Measurements from ENCODE around the gene CNOT1.
A peak's percentile ranks its signal among the peaks of the same experiment; 100 is the strongest.
"Not testable (repeated sequence)": the region's sequence is repeated elsewhere in the genome, so short reads cannot be mapped to it uniquely, and the experiment has no call there.

Gene CNOT1

DNA sequence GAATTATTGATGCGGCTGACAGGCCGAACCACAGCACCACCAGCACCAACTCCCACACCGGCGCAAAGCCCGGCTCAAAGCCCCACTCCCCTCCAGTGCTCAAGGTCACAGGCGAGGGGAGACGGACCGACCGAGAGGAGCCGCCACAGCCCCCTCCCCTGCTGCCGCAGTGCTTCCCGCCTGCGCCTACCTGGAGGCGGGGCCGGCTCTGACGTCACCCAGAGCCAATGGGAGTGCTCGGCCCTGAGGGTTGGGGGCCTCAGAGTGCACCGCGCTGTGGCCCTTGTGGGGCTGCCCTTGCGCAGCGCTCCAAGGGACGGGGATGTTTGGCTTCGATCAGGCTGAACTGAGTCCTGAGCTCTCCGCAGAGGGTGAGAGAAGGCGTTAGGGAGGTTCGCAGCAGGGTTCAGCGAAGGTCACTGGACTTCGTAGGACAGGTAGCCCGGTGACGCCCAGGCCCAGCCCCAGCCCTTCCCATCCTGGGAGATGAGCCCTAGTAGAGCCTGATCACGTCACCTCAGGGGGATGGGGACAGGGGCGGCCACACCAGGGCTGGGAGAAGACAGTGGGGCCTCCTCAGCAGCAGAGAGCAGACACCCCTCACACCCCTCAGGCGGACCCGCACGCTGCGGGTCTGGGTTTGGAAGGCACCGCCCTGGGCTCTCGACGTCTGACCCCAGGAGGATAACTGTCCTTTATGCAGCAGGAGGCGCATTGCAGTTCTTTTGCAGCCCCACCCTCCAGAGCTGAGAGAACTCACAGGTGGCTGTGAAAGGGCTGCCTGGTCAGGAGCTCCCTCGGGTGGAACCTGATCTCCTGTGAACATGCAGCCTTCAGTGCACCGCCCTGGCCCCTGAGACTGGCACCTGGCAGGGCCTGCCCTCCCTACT lies 128.1 kb downstream of the CNOT1 start:
- no peak for DNase-seq

DNA sequence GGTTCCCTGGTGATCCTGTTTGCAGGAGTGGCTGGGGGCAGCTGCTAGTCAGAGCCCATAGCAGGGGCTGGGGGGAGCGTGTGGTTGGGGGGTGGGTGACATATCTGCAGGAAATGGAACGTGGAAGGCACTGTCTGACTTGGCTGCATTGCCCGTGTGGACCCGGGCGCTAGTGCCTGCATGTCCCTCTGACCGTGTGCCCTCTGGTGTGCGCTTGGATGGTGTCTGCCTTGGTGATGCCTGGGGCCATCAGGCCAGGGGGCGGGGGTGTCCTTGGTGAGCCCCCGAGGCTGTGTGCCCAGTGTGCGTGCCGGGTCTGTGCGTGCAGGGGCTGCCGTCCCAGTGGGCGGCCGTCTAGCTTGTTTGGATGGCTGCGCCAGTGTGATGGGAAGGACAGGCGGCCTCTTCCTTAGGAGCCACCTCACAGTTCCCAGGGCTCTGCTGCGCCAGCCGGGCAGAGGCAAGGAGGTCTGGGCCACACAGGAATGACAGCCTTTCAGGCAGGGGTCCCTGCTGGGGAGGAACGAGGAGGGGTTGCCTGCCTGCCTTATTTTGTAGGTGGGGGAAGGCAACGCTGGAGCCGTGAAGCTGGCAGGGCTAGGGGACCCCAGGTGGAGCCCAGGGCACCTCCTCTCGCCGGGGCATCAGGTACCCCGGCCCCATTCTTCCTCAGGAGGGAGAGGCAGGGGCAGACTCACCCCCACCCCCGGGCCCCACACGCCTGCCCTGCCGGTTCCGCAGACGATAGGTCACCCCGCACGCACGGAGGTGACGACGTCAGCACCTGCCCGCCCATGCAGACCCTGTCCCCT lies 129.0 kb downstream of the CNOT1 start:
- no peak for DNase-seq

DNA sequence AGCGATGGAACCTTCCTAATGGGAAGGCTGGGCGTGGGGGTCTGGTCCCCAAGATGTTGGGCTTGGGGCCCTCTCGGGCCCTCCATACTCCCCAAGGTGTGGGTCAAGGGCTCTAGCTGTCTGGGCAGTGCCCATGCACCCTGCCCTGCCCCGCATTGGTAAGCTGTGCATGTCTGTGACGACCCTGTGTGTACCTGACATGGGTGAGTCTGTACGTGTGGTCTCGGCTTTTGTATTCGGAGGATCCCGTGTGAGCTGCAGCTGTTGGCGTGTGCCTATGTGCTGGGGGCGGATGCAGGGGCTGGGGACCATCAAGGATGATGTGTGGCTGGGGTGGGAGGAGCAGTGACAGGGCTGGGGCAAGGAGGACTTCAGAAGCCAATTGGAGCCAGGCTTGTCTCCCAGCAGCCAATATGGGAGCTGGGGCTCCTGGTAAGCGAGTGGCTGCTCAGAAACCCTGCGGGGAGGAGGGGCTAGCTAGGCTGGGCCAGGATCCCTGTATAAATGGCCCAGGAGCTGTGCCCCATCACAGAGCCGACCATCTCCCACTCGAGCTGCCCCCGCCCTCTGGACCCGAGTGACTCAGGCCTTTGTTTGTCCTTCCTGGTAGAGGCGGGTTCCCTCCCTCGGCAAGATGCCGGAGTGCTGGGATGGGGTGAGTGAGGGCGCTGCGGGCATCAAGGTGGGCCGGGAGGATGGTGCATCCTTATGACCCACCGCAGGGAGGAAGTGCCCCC lies 129.8 kb downstream of the CNOT1 start, which contains the start of gene NDRG4:
Gene NDRG4, plus strand, starts transcription at position 529 of the 737 bp plus-strand sequence. Its CDS starts 106 bp downstream, at position 635.
- peak; percentile 63 for DNase-seq

DNA sequence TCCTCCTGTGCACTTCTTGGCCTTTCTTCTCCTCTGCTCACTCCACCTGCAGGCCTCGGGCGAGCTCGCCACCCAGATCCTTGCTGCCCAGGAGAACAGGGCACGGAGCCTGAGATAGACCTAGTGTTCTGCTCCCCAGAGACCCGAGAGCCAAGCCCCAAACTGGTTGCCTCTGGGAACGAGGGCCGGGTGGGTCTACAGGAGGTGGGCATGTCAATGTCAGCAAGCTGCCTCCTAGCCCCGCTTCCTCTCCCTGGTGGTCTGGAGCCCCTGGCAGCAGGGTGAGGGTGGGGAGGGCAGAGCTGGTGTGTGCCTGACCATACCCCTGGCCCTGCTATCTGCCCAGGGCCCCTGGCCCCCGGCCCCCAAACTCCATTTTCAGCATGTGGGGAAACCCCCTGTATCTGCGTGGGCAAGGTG lies 130.5 kb downstream of the CNOT1 start:
- DNase-seq, result no peak

DNA sequence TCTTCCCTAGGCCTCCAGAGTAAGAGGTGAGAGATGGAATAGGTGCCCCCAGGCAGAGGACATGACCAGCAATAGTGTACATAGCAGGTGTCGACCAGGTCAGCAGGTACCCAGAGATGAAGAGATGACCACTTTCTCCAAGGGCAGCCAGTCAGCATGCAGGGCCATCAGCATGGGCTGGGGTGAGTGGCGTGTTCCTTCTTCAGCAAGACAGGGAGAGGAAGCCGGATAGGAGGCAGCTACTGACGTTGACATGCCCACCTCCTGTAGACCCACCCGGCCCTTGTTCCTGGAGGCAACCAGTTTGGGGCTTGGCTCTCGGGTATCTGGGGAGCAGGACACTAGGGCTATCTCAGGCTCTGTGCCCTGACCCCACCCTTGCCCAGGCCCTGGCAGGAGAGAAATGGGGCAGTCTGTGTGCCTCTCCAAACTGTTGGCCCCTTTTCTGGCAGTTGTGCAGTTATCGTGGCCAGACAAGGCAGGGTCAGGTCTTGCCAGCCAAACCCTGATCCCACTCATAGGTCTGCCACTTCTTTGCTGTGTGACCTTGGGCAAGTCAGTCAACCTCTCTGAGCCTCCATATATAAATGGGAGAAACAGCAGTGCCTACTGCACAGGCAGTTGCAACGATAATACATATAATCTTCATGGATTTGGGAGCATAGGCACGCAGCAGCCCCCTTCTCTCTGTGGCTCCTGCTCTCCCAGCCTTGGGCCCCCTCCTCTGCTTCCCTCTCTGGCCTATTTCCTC lies 131.1 kb downstream of the CNOT1 start:
- no peak for DNase-seq

DNA sequence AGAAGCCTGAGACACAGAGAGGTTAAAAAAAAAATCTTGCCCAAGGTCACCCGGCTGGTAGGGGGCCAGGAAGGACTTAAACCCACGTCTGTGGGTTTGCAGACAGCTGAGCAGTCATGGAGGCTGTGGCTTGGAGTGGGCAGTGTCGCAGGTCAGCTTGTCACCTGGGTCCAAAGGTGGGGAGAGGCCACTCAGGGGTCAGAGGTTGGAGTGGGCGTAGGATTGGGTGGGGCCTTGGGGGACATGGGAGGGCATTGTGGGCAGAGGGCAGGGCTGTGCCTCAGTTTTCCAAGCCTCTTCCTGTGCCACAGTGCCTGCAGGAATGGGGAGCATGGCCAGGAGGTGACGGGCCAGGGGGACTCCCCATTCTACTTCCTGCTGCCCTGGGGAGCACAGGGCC lies 131.7 kb downstream of the CNOT1 start:
- DNase-seq, result no peak

DNA sequence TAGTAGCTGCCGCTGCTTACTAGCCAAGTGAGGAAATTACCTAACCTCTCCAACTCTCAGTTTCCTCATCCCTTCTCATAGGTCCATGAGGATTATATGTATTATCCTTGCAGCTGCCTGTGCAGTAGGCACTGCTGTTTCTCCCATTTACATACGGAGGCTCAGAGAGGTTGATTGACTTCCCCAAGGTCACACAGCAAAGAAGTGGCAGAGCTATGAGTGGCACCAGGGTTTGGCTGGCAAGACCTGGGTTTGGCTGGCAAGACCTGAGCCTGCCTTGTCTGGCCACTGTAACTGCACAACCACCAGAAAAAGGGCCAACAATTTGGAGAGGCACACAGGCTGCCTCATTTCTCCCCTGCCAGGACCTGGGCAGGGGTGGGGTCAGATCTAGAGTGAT lies 132.2 kb downstream of the CNOT1 start:
- no peak for DNase-seq

DNA sequence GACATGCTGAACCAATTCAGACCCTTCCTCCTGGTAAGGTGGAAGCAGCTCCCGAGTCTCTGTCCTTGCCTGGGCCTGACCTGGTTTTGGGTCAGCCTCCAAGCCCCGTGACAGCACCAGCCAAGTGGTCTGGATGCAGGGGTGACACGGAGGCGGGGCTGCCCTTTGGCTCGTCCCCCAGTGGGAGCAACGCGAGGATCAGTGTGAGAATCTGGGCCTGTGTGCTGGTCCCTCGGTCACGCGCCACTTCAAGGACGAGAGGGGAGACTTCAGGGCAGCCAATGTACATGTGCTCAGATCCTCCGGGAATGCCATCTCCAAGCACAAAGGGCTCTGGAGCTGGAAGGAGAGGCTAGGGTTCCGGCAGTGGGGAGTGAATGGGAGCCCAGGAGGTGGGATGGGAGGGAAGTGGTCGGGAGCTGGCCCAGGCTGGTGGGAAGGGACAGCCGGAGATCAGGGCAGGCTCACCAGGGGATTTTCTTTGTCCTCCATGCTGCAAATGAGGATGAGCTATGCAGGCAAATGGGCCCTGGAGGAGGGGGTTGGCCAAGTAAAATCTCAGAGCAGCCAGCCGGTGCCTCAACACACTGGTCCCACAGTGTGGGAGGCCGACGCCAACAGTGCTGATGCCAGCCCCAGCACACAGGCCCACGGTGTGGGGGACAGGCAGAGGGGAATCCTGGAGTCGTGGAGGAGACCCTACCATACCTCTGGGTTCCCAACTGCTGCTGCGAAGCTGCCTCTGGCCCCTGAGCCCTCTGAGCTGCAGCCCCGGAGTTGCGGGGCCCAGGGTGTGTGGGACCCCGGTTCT lies 133.9 kb downstream of the CNOT1 start:
- DNase-seq, result no peak

DNA sequence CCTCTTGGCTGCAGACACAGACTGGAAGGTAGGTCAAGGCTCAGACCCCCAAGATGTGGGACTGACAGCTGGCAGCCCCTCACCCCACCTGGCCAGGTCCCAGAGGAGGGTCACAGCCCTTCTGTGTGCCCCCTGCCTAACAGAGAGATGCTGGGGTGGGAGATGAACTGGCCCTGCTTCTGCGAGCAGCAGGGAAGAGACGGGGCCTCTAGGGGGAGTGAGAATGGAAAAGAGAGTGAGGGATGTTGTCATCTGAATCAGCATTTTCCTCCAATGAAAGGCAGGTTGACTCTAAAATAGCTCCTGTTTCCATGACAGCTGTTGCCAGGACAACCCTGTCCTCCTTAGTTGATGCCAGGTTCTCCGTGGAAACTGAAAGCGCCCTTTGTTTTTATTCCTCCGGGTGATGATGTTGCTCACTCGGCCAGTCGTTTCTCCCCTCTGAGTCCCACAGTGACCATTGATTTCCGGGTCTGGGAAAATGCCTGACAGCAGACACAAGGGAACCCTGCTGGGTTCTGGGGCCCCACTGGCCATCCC lies 134.6 kb downstream of the CNOT1 start:
- peak; percentile 85 for DNase-seq

DNA sequence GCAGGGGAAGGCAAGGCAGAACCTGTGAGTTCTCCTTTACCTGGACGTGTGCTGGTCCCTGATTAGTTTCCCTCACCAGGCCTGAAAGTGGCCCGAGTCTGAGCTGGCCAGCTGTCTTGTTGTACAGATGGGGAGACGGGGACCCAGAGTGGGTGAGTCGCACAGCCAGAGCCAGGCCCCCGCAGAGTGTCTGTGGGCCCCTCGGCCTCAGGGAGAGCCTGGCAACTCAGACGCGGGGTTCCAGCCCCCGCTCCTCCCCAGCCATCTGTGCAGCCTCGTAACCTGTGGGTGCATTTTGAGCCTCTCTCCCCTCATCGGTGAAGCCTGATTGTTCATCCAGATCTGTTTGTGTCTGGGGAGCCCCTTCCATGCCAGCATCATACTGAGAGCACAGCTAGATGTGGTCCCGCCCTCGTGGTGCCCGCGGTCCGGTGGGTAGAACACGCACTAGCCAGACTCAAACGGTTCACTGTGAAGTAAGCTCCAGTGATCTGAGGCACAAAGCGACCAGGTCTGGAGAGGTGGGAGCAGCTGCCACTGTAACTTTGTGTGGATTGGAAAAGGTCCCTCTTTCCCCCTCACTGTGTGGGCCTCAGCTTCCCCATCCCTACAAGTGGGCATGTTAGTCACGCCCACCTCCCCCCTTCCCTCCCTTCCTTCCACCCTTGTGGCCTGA lies 135.7 kb downstream of the CNOT1 start:
- no peak for DNase-seq

DNA sequence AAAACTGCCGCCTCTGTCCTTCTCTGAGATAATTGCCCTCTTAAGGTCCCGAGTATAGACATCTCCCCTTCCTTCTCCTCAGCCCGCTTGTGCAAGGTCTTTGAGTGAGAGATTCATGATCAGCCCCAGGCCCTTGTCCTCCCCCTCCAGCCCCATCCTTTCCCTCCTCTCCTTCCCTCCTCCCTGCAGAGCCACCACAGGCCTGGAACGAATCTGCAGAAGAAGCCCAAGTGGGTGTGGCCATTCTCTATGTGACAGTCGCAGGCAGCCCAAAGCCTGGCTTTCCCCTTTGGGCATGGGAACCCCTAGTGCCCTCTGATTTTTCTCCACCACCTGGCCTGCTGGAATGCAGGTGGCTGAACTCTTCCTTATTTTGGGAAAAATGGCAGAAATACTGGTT lies 136.9 kb downstream of the CNOT1 start:
- no peak for DNase-seq

DNA sequence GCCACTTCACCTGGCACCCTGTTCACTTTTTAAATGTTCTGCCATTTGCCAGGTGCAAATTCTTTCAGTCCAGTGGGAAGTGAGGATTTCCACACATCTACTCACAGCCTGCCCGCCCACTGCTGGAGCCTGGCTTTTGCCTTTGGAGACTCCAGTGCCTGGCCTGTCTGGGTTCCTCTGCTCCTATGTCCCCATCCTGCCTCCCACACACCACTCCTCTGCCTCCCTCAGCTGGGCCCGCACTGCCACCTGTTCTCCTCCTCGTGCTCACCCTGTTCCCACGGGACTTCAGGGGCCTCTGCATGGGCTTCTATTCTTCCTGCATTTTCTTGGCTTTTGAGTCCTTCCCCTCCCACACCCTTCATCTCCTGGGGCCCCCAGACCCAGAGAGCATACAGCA lies 137.6 kb downstream of the CNOT1 start:
- DNase-seq, result no peak

DNA sequence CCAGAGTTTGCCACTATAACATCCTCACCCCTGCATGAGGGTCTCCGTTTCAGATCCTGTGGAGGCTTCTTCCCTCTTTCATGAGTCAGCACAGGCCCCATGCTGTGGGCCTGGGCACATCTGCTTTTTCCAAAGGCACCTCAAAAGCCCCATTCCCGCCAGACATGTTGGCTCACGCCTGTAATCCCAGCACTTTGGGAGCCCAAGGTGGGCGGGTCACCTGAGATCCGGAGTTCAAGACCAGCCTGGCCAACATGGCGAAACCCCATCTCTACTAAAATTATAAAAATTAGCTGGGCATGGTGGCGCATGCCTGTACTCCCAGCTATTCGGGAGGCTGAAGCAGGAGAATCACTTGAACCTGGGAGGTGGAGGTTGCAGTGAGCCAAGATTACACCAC lies 139.1 kb downstream of the CNOT1 start:
- not testable (repeated sequence) for DNase-seq

DNA sequence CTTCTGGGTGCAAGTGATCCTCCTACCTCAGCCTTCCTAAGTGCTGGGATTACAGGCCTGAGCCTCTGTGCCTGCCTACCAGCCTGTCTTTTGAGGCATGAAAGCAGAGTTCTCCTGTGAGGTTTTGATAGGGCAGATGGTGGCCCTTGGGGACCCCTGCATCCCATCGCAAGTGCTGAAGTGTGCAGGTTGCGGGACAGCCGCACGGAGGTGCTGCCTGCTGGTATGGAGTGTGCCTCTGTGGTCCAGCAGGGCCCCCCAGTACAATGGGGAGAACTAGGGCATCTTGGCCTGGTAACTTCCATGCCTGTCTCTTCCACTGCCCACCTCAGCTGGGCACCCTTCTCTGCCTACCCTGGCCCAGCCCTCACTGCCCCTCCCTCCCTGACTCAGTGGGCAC lies 139.6 kb downstream of the CNOT1 start:
- DNase-seq, result no peak

DNA sequence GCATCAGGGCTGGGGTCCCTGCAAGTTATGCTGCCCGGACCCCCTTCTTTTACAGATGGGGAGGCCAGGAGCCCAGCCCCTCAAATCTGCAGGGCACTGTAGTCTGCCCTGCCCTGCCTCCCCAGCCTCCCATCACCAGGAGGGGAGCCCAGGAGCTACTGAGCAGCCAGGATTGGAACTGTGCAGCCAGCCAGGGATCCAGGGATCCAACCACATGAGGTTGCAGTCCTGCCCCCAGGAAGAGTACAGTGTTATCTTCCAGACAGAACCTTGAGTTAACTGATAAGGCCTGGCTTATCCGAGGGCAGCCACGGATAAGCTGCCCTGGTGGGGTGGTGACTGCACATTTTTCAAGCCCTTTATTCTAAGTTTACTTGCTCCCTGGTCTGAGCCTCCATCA lies 141.1 kb downstream of the CNOT1 start:
- no peak for DNase-seq

DNA sequence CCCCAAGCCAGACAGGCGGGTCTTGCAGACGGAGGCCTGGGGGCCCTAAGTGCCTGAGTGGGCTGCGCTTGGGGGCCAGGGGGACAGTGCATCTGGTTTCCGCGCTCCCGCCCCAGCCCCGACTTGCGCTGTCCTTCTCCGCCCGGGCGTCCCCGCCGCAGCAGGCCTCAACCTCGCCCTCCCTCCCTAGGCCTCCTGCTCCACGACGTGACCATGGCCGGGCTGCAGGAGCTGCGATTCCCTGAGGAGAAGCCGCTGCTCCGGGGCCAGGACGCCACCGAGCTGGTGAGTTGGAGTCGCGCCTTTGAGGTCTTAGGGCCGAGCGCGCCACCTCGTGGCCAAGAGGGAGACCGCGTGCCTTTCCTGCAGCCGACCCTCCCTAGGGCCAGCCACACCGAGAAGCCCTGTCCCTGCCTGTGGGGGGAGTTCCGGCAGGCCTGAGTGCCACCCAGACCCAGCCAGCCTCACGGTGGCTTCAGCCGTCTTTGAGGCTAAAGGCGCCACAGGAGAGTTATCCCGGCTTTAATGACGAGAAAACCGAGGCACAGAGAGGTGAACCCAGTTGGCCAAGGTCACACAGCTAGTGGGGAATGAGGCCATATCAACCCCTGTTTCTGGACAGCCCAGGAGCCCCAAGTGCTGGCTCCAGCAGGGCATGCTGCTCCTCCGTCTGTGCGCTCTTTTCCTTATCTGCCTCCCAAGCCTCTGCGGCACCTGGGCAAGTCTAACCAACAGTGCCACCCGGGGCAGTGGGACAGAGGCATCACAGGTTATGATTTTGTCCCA lies 141.9 kb downstream of the CNOT1 start:
- DNase-seq, result peak; percentile 71

DNA sequence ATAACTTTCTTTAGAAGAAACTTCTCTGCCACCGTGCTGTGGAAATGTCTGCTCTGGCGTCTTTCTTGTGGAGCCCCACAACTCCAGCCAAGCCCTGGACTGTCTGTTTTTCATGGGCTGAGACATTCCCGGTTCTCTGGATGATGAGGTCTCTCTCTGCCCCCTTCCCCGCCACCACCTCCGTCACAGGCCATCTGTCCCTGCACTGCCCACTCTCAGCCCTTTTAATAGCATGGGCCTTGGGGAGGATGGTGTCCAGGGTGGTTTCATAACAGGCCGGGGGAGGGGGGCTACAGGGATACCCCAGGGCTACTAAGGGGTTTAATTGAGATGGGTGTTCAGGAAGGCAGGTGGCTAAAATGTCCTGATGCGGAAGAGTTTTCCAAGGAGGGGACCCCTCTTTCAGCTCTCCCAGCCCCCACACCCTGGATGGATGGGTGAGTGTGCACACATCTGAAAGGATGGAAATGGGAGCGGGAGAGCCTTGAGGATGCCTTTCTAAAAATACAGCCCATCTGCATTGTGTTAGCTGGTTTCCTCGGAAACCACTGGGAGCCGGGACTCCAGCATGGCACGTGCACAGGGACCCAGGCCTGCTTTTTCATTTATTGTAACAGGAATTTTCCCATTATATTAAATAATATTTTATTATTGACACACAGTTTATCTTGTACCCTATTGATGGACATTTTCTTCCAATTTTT lies 144.3 kb downstream of the CNOT1 start:
- no peak for DNase-seq

DNA sequence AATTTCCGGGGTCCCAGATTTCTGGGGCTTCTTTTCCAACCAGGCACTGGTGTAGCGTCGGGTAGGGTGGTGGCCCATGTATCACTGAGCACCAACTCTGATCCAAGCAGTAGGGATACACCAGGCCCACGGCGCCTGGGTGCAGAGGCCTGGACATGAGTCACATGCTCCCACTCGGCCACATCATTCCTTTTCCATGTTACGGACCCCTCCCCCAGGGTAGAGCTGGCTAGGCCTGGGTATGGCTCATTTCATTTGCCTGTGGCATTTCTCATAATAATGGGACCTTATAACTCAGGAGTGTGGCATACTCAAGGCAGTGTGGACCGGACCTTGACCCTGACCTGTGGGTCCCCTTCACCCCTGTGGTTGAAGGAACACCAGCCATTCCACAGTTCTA lies 147.7 kb downstream of the CNOT1 start:
- no peak for DNase-seq

DNA sequence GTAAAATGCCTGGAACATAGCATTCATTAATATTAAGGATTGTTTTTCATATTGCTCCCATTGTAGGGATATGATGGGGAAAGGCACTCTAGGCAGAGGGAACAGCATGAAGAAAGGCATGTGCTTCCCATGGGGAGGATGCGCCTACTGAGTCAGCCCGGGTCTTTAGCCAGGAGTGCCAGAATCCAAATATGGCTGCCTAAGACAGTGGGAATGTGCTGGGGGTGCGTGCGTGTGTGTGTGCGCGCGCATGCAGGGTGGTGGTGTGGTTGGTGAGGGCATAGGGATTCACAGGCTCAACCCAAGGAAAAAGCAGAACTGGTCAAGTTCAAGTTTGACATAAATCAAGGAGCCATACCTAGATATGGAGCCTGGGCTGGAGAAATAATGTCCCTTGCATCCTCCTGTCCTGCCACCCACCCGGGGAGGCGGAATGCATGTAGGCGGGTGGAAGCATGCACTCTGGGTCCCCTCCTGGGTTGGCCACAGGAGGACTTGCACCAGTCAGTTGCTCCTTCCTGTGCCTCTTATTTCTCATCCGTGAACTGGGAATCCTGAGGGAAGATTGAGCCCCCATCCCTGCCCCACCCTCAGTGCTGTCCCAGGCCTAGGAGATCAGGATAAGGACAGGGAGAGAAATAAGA lies 148.3 kb downstream of the CNOT1 start:
- no peak for DNase-seq

Measured in HCEC 1CT (cell line).